Superior temporal gyrus (tissue), 1 donor: ENCODE results near the gene AFF1.
"Not testable (repeated sequence)": the region's sequence is repeated elsewhere in the genome, so short reads cannot be mapped to it uniquely, and the experiment has no call there.

ENCODE experiments used
- DNase-seq: peaks from one replicate; pipeline ENCODE4 v3.0.0-alpha.2; 2016; ENCODE audit errors: extremely low spot score

The AFF1 gene

DNA sequence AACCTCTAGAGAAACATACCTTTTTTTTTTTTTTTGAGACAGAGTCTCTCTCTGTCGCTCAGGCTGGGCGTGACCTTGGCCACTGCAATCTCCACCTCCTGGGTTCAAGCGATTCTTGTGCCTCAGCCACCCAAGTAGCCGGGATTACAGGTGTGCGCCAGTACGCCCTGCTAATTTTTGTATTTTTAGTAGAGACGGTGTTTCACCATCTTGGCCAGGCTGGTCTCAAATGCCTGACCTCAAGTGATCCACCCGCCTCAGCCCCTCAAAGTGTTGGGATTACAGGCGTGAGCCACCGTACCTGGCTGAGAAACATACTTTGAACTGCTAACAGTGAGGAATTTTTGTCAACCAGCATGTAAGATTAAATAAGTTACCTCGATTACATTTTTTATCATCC, 150.9 kb downstream of the AFF1 start:
- not testable (repeated sequence) for DNase-seq

DNA sequence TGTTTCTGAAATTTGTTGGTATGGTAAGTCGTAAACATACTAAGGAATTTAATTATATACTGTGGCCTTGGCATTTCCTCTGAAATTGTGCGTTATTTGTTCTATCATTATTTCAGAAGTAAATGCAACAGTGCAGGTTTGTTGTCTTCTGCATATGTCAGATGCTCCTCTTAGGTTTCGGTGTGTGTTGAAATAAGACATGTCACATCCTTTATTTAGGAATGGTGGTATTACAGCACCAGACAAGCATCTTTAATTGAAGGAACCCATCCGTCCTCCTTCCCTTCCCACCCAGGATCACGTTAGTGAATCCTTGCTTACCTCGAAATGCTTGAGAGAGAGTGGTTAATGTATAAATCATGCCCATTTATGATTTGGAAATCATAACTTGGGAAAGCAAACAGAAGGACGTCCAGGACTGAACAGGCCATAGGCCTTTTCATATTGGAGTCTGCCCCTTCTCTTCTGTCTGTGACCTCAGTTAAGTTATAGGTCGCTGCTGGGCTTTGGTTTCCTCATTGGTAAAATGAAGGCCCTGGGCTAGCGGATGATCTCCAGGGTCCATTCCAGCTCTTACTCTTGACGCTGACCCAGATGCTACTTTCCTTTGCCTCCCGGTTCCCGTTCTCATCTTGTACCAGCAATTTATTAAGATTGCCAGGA, 151.5 kb downstream of the AFF1 start:
- DNase-seq: no peak

DNA sequence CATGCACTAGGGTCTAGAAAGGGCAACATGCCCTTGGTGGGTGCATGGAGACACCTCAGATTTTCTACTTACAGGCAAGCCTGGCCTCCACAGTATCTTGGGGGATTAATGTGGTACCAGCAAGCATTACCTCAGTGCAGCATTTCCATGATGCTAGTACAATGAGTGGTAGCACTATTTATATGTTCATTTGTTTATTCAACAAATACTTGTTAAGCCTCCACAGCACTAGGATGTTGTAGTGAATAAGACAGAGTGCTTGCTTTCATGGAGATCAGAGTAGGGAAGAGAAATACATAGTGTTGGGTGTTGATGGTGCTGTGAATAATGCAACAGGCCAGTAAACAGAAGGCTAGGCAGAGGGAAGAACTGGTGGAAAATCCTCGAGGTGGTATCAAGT, 152.2 kb downstream of the AFF1 start:
- no peak for DNase-seq

DNA sequence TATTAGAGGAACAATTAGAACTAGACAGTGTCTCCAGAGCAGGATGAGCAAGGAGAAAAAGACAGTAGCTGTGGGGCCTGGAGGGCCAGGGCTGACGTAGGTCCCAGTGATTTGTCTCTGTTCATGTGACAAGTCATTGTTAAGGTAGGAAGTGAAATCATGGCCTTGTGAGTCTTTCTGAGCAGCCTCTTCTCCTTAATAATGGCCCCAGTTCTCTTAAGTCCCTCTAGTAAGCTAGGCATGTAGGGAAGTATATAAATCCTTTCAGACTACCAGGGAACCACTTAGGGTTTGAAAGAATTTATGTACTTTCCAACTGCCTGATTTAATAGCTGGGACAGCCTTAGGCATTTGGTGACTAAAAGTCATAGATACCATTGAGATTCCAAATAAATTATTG, 152.6 kb downstream of the AFF1 start:
- no peak for DNase-seq

DNA sequence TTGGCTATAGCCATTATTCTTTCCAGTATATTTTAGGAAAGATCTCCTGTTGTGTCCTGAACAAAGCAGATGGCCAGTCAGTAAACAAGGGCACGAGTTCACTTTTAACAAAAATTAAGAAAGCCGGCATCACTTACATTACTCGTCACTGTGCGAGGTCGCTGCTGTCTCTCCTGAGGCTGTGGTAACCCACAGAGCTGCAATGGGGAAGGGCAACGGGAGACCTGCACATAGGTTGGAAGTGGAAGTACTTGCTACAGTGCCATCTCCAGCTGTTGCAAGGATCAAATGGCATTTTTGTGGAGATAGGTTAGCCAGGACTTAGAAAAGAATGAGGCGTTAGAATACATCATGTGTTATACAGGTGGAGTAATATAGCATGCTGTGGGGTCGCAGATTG, 153.4 kb downstream of the AFF1 start:
- no peak for DNase-seq

DNA sequence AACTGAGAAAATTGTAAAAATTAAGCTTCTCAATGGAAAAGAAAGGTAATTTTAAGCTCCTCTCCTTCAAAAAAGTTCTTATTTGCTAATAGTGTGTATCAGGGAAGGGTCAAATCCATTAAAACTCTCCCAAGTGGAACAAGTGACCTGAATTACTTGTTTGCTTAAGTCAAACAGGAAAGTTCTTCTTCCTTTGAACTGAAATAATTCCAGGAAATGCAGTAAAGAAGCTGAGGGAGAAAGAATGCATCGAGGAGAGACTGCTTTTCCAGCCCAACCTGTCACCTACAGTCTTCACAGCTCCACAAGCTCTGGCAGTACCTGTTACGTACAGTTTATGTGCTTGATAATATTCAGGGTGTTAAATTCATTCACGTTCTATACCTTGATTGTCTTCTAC, 154.6 kb downstream of the AFF1 start:
- no peak for DNase-seq

DNA sequence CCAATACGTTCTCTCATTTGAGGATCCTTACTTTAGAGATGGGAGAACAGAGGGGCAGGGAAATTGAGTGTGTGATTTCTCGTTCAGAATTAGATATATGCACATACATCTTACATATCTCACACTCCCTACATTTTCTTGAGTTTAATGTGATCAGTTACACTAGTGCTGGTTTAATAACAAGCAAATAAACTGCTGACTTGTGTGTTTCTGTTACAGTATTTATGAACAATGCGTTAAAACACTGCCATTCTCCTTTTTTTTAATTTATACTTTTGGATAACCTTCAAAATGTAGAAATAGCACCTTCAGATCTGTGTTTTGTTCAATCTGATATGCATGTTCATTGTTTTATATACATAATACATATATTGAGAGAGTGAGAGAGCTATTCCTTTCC, 155.5 kb downstream of the AFF1 start:
- no peak for DNase-seq

DNA sequence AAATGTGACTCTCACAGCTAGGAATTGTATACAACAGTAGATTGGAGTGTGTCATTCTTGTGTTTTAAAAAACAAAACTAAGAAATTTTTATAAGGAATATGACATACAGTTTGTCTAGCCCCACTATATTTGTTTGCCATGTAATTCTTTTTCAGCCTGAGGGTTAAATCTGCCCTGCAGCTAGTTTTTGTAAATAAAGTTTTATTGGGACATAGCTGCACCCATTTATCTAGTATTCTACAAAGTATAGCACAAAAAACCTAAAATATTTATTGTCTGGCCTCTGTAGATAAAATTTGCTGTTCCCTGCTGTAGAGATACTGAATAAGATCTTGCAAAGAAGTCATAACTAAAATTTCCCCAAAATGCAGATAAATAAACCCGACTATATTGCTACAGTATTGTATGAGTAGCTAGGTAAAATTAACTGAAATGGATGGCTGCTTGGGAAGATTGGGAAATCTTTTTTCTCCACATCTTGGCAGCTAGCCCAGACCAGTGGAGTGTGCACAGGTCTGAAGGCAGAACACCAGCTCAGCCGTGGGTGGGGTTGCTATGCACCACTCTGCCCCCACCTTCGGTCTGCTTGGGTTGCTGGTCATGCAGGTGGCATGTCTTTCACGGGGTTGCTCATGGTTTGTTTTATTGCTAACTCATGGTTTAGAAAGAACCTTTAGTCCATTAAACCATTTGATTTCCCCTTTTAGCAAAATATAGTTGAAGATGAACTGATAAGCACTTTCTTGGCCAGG, 157.8 kb downstream of the AFF1 start:
- no peak for DNase-seq

DNA sequence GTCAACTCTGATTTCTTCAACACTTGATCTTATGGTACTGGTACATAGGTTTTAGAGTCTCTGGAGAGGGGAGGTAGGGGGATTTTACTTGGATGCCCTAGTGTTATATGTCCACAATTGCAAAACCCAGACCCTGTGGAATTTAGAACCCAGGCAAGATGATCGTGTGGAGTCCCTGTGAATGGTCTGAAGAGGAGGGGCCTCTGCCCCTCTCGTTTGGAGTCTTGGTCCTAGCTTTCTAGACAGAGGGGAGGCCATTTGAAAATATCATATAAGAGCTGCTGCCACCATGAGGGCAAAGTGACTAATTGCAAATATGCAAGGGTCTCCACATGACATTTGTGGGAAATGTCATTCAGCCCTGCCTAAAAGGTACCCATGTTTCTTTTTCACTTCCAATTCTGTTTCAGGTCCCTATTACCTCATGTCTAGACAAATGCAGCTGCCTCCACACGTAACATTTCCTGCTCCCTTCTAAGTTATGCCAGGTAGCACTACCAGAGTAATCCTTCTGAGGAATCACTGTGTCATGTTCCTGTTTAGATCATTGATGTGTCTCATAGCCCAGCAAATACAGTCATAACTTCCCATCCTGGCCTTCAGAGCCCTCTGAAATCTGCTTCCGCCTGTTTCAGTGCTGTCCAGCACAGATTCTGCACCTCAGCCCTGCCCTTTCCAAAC, 158.8 kb downstream of the AFF1 start:
- peak; percentile 82 for DNase-seq

DNA sequence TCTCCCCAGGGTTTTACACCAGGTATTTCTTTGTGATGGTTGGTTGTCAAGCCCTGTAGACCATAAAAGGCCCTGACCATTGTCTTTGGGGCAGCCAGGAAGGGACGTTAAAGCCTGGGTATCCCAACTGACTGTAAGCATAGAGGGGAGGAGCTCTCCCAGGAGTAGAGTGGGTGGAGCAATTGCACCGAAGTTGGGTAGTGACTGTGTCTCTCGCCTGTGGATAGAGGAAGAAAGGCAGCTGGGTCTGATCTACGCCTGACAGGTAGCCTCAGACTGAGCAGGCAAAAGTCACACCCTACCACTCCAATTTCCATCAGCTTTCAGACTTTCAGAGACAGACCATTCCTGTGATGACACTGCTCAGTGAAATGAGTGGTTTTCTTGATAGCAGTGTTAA, 162.3 kb downstream of the AFF1 start:
- no peak for DNase-seq

DNA sequence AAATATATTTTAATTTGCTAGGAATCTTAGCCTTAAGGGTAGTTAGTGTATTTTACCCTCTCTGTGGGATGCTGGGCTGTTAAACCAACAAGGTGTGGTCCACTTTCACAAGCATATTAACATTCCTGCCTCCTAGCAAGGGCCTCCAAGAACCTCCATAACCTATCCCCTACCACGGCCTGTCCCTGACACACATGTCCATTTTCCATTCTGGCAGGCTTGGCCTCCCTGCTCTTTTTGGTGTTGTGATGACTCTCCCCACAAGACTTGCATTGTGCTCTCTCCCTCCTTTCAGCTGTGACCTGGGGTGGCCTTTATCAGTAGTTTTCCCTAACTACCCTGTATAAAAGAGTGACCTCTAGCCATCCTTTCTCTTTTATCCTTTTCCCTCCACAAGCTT, 165.4 kb downstream of the AFF1 start:
- no peak for DNase-seq

DNA sequence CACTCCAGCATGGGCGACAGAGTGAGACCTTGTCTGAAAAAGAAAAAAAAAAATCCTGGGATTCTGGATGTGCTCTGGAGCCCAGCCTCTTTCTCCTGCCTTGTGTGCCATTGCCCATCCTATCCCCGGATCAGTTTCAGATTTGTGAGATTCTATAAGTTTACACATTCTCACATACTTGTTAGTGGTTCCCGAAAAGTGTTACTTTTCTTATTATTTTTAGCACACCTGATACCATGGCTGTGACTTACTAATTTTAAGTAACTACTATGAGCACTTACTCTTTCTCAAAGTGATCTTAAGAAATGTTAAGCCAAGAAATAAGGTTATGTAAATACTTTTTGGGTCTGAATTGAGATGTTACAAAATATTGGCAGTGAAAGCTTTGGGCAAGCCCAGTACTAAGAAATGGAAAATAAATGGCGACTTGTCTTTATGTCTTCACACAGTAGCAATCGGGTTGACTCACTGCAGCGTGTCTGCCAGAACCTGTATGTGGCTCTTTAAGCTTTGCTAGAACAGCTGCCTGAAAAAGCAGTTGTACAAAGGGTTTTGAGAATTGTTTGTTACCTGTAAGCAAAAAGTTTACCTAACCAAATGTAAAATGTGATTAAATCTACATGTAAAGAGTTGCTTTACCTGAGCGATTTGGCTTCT, 166.9 kb downstream of the AFF1 start:
- no peak for DNase-seq

DNA sequence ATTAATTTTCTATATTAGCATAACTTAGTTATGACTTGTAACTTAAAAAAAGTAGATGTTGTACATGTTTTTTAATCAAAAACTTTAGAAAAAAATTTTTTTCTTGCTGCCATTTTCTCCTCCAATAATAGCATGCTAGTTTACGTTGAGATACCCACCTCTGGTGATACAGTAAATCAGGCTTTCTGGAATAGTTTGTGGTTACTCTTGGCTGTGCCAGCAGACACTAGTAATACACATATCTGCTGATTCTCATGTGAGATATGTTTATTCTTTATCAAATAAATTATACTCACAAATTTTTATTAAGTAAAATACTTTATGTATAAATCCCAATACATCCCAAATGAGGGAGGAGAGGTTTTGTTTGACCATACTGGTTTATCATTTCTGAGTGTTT, 168.3 kb downstream of the AFF1 start:
- DNase-seq: no peak

DNA sequence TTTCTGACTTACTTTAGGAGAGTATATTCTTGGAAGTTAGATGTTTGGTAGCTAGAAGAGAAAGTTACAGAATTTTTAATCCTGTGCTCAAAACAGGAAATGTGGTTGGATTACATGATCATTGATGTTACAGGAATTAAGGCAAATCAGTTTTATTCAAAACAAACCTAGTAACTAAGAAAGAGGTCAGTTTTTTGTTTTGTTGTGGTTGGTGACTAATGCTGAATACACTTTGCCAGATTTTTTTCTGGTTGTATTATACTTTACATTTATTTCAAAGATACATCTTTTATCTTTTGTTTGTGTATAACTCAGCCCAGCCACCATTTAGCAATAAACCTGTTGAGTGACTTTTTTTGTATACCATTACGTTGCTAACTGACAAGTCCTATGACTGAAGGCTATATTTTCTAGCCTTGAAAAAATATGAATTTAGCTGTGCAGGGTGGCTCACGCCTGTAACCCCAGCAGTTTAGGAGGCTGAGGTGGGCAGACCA, 168.9 kb downstream of the AFF1 start:
- no peak for DNase-seq

DNA sequence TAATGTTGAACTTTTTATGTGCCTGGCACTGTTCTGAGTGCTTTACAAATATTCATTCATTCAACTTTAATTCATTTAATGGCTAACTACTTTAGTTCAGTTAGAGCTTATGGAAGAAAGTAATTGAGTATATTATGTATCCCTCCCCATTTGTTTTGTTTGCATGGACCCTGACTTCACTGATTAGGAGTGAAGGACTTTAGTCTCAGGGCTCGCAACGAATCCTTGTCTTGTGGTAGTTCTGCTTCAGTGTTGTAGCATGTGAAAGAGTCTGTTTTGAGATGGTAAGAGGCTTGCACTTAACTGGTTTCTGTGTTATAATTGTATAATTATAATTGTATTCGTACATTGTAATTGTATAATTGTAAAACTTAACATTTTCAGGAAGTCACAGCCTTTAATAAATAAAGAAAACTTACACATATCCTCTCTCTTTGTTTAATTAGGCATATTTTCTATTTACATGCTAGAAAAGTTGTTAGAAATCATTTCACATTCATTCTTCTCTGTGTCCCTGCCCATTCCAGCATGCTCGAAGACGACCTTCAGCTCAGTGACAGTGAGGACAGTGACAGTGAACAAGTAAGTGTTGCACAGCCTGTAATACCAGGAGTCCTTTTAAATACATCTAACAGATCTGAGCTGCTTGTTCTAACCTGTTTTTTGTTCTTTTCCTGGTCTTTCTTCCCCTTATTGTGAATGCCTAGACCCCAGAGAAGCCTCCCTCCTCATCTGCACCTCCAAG, 170.5 kb downstream of the AFF1 start:
- no peak for DNase-seq

DNA sequence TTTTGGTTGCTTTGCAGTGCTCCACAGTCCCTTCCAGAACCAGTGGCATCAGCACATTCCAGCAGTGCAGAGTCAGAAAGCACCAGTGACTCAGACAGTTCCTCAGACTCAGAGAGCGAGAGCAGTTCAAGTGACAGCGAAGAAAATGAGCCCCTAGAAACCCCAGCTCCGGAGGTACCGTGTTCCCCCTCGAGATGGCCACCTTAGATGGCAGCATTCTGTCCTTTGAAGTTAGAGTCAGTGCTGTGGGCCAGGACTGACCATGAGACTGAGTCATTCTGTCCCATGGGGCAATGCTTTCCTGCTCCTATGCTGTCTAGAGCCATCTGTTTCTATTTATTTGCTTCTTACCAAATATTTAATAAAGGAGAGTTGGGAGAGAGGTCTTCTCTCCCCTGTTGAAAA, 173.3 kb downstream of the AFF1 start:
- DNase-seq: no peak

DNA sequence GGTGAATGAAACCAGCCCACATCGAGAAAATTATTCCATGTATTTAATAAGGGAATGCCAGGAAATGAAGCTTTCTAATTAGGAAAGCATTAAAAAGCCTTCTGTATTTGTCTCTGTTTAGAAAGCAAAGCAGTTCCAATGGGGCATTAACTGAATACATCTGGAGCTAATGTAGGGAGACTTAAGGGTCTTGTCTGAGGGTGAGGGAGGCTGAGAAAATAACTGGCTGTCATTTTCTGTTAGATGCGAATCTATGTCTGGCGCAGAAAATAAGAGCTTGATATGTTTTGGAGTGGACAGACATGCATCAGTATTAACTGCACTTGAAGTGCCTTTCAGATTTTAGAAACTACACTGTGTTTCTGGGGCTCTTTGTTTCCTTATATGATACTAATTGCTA, 174.3 kb downstream of the AFF1 start:
- DNase-seq: no peak

DNA sequence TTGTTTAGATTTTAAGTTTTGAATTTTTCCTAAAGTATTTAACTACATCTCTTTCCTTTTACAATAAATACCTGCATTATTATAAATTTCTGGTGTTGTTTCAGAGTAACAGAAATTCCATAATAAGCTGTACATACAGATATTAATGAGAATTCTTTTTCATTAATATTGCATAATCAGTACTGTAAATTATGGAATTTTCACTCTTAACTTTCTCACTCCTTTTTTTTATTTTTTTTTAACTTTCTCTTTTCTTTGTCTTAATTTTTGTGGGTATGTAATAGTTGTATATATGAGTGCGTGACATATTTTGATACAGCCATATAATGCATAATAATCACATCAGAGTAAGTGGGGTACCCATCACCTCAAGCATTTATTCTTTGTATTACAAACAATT, 175.1 kb downstream of the AFF1 start:
- no peak for DNase-seq

DNA sequence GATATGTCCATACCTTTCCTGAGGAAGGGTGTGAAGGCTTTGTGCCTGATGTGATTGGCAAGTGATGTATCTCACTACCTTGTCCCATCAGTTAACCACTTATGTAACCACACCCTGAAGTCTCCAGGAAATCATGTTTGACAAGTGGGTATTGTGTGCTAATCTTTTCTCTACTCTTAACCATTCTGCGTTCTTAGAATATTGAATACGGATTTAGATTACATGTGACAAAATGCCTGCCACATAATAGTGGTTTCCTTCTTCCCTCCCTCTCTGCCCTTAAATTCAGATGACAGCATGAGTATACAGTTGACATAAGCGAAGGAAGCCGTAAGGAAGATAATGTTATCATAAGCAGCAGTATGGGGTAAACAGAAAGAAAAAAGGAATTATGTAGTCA, 177.3 kb downstream of the AFF1 start:
- DNase-seq: no peak

DNA sequence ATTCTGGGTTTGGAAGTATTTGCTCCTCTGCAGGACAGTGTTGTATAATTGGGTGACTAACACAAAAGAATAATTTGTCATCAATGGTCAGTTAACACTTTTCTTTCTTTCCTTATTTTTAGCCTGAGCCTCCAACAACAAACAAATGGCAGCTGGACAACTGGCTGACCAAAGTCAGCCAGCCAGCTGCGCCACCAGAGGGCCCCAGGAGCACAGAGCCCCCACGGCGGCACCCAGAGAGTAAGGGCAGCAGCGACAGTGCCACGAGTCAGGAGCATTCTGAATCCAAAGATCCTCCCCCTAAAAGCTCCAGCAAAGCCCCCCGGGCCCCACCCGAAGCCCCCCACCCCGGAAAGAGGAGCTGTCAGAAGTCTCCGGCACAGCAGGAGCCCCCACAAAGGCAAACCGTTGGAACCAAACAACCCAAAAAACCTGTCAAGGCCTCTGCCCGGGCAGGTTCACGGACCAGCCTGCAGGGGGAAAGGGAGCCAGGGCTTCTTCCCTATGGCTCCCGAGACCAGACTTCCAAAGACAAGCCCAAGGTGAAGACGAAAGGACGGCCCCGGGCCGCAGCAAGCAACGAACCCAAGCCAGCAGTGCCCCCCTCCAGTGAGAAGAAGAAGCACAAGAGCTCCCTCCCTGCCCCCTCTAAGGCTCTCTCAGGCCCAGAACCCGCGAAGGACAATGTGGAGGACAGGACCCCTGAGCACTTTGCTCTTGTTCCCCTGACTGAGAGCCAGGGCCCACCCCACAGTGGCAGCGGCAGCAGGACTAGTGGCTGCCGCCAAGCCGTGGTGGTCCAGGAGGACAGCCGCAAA, 179.6 kb downstream of the AFF1 start:
- DNase-seq: no peak

DNA sequence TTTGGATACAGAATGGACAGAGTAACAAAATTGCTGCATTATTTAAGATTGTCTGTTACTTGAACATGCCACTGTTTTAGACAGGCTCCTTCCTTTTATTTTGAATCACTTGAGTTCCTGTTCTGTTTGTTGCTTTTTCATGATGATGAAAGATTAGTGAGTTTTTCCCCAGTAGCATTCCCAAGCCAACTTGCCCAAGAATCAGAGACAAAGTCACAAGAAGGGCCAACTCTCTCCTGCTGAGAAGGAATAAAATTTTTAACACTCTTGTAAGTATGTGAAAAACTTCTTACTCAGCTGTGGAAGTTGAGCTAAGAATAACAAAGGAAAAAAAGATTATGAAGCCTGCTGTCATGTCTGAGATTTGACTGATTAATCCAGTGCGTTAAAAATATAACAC, 181.4 kb downstream of the AFF1 start:
- DNase-seq: no peak
